Fibroblast of skin of abdomen (primary cell): ENCODE data around the gene ZMAT5.

ENCODE experiments used
- DNase-seq: peaks from one replicate; pipeline ENCODE4 v3.0.0-alpha.2; 2013

Gene ZMAT5

DNA sequence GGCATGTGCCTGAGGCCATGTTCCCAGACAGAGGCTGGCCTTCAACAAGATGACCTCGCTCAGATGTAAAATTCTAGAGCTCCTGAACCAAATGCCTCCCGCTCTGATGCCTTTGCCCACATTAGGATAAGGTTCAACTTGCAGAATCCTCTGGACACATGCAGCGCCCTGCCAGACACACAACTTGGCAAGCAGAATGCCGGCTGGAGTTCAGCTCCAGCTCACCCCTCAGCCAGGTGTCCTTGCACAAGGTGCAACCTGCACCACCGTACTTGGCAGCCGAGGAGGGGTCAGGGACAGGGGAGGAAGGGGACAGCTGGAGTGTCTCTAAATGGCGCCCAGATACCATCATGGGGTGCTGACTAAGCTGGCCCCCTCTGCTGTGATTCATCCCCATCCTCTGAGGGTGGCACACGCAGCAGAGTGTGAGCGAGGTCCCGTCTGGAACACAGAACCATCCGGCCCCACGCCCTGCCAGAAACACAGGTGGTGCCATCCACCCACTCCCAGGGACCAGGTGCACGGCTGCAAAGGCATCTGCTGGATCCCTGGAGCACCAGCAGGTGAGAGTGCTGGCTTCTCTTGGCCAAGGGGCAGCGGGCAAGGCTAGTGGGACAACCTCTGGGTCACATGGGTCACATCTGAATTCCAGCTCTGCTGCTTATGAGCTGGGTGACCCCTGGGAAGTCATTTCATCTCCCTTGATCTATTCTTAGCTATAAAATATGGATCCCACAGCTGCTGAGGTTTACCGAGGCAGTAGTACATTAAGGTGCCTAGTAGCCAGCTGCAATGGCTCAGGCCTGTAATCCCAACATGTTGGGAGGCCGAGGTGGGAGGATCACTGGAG, 12.8 kb downstream of the ZMAT5 start:
- DNase-seq = no peak

DNA sequence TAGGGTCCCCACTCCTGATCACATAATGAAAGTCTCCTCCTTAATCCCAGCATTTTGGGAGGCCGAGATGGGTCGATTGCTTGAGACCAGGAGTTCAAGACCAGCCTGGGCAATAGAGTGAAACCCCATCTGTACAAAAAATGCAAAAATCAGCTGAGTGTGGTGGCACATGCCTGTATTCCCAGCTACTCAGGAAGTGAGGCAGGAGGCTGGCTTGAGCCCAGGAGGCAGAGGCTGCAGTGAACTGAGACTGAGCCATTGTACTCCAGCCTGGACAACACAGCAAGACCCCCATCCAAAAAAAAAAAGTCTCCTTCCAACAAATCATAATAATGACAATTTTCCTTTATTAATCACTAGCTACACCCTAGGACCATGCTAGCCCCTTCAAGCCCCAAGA, 15.1 kb downstream of the ZMAT5 start:
- DNase-seq = no peak

DNA sequence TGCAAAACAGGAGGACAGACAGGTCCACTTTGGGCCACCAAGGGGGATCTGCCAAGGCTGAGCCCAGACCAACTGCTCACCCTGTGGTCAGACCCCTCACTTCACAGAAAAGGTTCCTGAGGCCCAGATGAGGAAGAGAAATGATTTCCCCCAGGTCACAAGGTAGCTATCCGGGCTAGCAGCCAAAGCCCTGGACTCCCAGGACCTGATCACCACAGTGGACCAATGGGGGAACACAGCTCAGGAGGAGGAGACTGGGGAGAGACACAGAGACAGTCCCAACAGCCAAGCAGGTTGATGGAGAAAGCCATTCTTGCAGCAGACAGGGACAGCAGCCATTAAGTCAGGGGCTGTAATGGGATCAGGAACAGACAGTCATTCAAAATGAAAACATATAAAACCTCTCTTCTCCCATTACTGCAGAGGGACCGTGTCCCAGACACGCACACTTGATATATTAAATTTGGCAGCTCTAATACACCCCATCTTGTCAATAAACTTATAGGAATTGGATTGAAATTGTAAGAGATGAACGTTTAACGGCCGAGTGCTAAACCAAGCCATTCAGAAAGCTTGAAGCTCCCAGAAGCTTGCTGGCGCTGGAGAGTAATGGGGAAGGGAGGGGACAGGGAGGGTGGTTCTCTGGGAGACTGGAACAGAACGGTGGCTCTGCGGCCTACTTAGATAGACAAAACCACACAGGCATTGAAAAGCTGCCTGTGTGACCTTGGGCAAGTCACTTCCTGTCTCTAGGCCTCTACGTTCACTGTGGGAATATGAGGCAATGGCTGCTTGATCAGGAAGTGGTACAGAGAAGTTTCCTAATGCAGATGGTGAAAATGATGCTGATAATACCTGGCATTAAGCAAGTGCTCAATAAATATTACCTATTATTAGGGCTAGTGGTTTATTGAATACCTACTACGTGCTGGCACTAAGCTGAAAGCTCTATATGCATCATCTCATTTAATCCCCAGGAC, 16.0 kb downstream of the ZMAT5 start:
- peak; percentile 8 for DNase-seq

GRCh38 chr22:29750029-29750428, 16.8 kb downstream of the ZMAT5 start:
- DNase-seq = no peak

- DNase-seq = no peak
Measured at GRCh38 chr22:29748248-29748893, 18.4 kb downstream of the ZMAT5 start.

GRCh38 chr22:29747832-29748231, 19.0 kb downstream of the ZMAT5 start:
- no peak for DNase-seq

- DNase-seq = peak; percentile 58
Measured at GRCh38 chr22:29744902-29745301, 21.9 kb downstream of the ZMAT5 start.

DNA sequence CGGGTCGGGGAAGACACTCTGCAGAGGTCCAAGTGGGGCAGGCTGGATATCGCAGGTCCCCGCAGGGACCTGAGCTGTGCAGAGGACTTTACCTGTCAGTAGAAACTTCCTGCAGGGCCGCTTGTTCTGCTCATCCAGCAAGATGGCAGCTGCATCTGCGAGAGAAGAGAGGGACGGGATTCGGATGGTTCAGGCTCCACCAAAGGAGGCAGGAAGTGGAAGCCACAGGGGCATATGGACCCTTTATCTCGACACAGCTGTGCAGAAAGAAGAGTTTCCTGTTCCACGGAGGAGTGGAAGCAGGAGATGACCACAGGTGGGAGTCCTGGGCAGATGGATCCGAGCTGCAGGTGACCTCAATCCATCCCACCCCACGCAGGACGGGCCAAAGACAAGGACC, 24.5 kb downstream of the ZMAT5 start:
- DNase-seq = no peak

- DNase-seq = no peak
Measured at GRCh38 chr22:29741926-29742325, 24.9 kb downstream of the ZMAT5 start.

- no peak for DNase-seq
Measured at GRCh38 chr22:29740216-29740615, 26.6 kb downstream of the ZMAT5 start.

DNA sequence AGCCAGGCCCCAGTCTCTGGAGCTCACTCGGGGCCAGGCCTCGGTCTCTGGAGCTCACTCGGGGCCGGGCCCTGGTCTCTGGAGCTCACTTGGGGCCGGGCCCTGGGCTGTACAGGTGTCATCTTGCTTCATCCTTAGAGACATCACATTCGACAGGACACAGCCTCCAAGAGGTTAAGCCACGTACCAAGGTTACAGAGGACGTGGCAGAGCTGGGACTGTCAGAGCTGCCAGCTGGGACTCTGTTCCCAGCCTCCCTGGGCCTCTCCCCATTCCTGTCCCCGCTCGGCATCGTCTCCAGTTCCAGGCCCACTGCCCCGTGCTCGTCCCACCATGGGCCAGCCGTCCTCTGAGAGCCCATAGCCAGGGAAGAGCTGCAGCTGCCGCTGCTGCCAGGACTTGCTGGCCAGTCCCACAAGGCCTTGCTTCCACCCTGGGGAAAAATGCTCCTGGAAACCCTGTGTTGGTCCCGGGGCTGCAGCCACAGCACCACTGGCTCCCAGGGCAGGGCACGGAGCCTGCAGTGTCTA, 27.4 kb downstream of the ZMAT5 start:
- DNase-seq = no peak

DNA sequence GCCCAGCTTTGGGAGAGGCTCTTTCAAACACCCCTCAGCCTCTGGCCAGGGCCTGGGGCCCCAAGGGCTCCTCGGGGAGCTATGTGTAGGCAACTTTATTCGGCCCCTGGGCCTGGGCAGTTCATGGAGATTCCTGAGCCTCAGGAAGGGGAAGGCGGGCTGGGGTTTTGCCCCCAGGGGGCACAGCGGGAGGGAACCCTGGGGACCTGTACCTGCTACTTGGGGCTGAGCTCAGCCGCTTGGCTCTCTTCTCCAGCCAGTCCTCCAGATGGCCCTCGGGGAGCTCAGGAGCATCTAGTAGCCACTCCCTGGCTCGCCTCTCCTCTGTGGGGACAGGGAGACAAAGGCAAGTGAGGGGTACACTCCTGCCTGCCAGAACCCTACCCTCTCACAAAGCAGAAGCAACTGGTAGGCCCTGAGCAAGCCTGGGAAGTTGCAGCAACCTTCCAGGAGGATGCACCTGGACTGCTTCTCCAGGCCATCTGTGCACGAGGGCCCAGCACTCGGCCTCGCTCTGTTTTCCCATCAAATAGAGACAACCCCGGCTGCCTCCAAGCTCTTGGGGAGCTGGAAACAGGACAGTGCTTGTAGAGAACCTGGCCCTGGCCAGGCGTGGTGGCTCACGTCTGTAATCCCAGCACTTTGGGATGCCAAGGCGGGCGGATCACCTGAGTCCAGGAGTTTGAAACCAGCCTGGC, 28.5 kb downstream of the ZMAT5 start:
- no peak for DNase-seq

DNA sequence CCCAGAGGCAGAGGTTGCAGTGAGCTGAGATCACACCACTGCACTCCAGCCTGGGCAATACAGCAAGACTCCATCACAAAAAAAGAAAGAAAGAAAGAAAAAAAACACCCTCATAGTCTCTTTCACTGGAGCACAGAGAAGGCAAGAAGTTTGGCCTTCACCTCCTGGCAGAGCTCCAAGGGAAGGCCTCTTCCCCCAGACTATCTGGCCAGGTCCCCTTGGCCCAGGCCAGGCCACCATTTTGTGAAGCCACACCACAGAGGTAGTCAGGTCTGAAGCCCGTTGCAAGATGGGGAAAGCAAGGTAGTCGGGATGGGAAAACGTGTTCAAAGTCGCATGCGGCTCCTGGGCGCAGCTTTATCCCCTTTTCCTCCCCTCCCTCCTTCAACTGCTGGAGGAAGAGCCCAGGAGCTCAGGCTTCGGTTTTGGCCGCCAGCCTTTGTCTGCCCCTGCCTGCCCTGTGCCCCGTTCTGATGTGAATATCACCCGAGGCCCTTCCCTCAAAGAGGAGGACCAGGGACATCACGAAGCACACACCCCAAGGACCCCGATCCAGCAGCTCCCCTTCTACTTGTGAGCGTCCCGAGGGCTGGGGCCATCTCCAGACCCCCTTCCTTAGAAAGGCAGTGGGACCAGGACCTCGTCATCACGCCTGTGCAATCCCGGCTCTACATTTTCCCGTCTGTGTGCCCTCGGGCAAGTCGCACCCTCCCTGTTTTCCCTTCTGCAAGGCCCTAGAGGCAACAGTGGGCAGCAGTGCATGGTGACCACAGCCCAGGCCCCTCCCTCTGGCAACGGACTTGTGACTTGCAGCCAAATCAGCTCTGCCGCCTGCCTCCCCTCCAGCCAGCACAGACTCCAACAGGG, 29.3 kb downstream of the ZMAT5 start:
- DNase-seq = no peak

DNA sequence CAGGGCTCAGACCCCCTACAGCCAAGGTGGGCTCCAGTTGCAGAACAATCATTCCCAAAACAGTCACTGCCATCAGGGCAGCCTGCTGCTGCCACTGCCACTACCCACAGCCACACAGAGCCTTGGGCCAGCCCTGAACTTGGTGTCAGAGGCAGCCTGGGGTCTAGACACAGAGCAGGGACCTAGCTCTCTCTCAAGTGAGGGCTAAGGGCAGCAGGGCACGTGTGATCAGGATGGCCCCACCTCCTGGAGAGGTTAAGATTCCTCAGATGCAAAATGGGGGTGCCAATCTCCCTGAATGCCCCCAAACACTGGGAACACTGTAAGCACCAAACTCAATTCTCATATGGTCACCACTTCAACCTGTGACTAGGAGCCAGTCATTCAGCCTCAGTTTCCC, 31.4 kb downstream of the ZMAT5 start:
- DNase-seq = no peak

DNA sequence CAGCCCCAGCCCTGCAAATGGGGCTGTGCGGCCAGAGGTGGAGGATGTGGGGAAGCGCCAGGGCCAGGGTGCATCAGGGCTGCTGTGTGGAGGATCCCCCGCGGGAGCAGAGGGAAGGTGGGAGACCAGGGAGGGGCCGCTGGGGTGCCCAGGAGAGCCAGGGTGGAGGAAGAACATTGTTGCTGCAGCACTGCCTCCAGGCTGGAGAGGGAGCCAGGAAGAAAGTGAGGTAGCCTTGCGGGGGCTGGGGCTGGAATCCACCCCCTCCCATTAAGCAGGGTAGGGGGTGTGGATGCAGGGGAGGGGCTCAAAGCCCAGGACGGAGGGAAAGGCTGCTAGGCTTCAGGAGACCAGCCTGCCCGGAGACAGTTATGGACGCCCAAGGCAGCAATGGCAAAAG, 32.0 kb downstream of the ZMAT5 start:
- DNase-seq = no peak

DNA sequence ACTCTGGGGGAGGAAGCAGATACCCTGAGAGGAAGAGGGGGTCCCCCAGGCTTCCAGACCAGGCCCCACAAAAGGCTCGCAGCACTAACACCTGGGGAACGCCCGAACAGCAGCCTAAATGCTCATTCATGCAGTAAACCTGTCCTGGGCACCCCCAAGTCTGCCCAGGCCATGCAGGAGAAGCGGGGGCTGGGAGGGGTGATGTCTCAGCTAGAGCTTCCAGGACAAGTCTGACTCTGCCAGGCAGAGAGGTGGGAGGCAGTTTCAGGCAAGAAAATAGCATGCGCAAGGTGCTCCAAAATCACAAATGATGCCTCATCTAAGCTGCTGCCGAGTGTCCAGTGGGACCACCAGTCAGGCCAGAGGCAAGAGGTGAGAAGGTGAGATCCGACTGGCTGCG, 32.4 kb downstream of the ZMAT5 start:
- DNase-seq = no peak

DNA sequence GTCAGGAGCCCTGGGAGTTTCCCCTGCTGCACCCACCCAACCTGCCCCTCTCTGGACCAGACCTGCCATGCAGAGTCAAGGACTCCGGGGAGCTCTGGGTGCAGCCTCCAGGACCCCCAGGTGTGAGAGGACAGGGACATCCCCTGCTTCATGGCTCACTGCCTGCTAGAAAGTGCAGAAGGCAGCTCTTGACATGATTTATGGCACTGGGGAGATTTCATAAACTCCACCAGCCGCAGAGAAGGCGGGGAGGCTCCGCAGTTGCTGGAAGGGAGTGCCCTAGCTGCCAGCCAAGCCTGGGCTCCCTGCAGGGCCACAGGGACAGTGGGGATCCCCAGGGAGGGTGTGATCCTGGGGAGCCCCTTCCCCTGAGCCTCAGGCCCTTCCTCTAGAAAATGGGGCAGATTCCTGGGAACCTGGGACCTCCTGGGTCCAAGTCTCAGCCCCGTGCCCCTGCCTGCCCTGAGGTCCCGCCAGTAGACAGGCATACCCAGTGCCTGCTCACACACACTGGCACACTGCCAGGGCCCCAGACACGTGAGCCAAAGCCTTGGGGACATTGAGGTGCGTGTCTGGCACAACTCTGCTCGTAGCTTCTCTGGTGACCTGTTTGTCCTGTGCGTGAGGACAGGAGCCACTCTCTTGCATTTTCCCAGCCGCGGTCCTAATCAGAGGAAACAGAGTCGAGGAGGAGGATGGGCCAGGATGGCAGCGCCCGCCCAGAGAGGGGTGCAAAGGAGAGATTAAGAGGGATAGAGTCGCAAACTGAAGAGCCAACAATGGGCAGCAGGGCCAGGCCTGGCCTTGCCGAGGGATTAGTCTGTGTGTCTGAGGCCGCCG, 33.2 kb downstream of the ZMAT5 start:
- no peak for DNase-seq

DNA sequence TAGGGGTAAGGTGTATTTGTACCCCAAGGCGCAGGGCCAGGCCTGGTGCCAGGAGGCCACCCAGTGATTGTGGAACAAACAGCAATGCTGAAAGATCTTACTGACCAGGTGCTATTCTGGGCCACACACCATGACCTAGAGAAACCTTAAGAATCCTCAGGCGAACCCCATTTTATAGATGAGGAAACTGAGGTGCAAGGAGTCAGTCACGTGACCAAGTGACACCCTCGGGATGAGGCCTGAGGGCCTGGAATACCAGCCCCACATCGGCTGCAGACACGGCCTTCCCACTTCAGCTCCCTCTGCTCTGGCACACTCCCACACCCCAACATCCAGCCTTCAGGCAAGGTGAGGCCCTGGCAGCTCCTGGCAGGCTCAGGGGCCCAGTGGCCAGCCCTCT, 33.9 kb downstream of the ZMAT5 start:
- DNase-seq = no peak

GRCh38 chr22:29731058-29731850, 35.6 kb downstream of the ZMAT5 start:
- no peak for DNase-seq
